ENCODE data around the gene HIPK1. TPM values are rescaled to one million over a fixed set of nuclear protein-coding genes. Genes with fewer than 3 reads are reported as not detected.

Gene HIPK1
- total RNA-seq, 3 donors from 2014 or later (not counting 1 experiment from before 2014, with no cell fraction given), result 238 to 283 (median 261) TPM

DNA sequence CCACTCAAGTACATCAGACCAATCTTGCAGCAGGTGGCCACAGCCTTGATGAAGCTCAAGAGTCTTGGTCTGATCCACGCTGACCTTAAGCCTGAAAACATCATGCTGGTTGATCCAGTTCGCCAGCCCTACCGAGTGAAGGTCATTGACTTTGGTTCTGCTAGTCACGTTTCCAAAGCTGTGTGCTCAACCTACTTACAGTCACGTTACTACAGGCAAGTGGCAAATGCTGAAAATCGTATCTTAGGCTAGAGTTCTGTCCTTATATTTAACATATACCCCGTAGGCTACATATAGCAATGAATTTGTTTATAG lies 12.1 kb downstream of the HIPK1 start:
- WGBS (ENCODE audit: insufficient coverage), result 83% methylated on average over 6 of the region's 7 CpGs
- Histone ChIP-seq H3K27ac (ENCODE audit: low read length) (peak overlapping the region; percentile 67), H3K36me3 (ENCODE audit: control insufficient read depth, insufficient read depth, low read length) (peaks cover 36% of the 10 kb centered on the region), H3K4me3 (ENCODE audit: low read length) (no peak overlapping the region), H3K27me3 (ENCODE audit: control insufficient read depth, insufficient read depth, low read length) (no peaks in the 10 kb centered on the region), H3K9me3 (ENCODE audit: control insufficient read depth, insufficient read depth, low read length) (no peaks in the 10 kb centered on the region), H3K4me1 (ENCODE audit: control insufficient read depth, insufficient read depth, low read length) (peaks cover 46% of the 10 kb centered on the region)
- ATAC-seq (no peak), DNase-seq (peak in 1 of 2 donors; percentile 27)
- H3K4me1 Mint-ChIP-seq, result peaks cover 63 to 76% of the 10 kb centered on the region in 2 donors
- TF ChIP-seq, protein P1, sequence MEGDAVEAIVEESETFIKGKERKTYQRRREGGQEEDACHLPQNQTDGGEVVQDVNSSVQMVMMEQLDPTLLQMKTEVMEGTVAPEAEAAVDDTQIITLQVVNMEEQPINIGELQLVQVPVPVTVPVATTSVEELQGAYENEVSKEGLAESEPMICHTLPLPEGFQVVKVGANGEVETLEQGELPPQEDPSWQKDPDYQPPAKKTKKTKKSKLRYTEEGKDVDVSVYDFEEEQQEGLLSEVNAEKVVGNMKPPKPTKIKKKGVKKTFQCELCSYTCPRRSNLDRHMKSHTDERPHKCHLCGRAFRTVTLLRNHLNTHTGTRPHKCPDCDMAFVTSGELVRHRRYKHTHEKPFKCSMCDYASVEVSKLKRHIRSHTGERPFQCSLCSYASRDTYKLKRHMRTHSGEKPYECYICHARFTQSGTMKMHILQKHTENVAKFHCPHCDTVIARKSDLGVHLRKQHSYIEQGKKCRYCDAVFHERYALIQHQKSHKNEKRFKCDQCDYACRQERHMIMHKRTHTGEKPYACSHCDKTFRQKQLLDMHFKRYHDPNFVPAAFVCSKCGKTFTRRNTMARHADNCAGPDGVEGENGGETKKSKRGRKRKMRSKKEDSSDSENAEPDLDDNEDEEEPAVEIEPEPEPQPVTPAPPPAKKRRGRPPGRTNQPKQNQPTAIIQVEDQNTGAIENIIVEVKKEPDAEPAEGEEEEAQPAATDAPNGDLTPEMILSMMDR (IDR thresholded peaks at IDR 0.05), result no peak
- intact Hi-C loops (cut with micrococcal nuclease), result no loop called here
- H3K27me3 Mint-ChIP-seq (ENCODE audit: low read depth in 2 of 2), result no peaks in the 10 kb centered on the region
- H3K27ac Mint-ChIP-seq, result peak overlapping the region; percentile 91 to 99
- H3K36me3 Mint-ChIP-seq, result peaks cover 20% of the 10 kb centered on the region
- no peaks in the 10 kb centered on the region for H3K9me3 Mint-ChIP-seq
- peak overlapping the region; percentile 77 for H3K4me3 Mint-ChIP-seq

DNA sequence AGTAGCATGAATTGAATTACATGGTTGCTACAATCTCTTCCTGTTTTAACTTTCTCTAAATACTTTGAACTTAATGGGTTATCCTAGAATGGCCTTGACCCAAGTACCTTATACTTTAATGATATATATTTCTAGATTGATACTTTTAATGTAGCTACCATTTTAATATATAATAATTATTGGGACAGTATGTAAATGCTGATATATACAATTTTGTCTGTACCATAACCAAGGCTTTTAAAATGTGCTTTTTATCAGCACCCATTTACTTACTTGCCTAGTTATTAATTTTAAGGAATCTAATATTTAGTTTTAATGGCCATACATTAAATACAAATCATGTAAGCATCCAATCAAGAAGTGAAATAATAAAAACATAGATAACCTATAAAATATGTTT lies 13.4 kb downstream of the HIPK1 start:
- H3K27ac ChIP-seq (ENCODE audit: low read length), result no peak overlapping the region
- ATAC-seq (no peak), DNase-seq (no peak)
- H3K36me3 ChIP-seq (ENCODE audit: control insufficient read depth, insufficient read depth, low read length), result peaks cover 36% of the 10 kb centered on the region
- H3K4me1 ChIP-seq (ENCODE audit: control insufficient read depth, insufficient read depth, low read length), result peaks cover 42% of the 10 kb centered on the region
- H3K27me3 ChIP-seq (ENCODE audit: control insufficient read depth, insufficient read depth, low read length), result no peaks in the 10 kb centered on the region
- intact Hi-C loops (cut with micrococcal nuclease), result no loop called here
- H3K4me3 ChIP-seq (ENCODE audit: low read length), result no peak overlapping the region
- TF ChIP-seq, protein P1 (IDR thresholded peaks at IDR 0.05), result no peak
- no peaks in the 10 kb centered on the region for H3K27me3 Mint-ChIP-seq (ENCODE audit: low read depth in 2 of 2)
- H3K4me3 Mint-ChIP-seq, result peak overlapping the region; percentile 35
- peaks cover 71 to 78% of the 10 kb centered on the region in 2 donors for H3K4me1 Mint-ChIP-seq
- peak overlapping the region in 1 of 2 donors; percentile 65 for H3K27ac Mint-ChIP-seq
- H3K9me3 ChIP-seq (ENCODE audit: control insufficient read depth, insufficient read depth, low read length), result no peaks in the 10 kb centered on the region
- H3K9me3 Mint-ChIP-seq, result no peaks in the 10 kb centered on the region
- H3K36me3 Mint-ChIP-seq, result peaks cover 20% of the 10 kb centered on the region

DNA sequence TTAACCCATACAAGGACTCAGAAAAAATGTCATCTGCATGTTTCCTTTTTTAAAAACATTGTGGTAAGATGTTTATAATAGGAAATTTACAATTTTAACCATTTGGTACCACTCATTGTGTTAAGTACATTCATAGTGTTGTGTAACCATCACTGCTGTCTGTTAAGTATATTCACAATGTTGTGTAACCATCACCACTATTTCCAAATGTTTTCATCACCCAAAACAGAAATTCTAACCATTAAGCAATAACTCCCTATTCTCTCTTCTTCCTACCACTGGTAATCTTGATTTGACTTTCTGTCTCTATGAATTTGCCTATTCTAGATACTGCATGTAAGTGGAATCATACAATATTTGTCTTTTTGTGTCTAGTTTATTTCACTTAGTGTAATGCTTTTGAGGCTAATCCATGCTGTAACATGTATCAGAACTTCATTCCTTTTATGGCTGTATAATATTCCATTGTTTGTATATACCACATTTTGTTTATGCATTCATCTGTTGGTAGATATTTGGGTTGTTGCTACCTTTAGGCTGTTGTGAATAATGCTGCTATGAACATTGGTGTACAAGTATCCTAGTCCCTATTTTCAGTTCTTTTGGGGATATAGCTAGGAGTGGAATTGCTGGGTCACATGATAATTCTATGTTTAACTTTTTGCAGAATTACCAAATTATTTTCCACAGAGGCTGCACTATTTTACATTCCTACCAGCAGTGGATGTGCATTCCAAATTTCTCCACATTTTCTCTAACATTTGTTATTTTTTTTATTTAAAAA lies 14.1 kb downstream of the HIPK1 start:
- peaks cover 20% of the 10 kb centered on the region for H3K36me3 Mint-ChIP-seq

More for the DNA sequence above, 14.1 kb downstream of the HIPK1 start:
- ATAC-seq (no peak), DNase-seq (no peak)
- peak overlapping the region in 1 of 2 donors; percentile 55 for H3K27ac Mint-ChIP-seq
- TF ChIP-seq, protein P1 (IDR thresholded peaks at IDR 0.05), result no peak
- intact Hi-C loops (cut with micrococcal nuclease), result no loop called here
- peak overlapping the region; percentile 50 for H3K4me3 Mint-ChIP-seq
- no peaks in the 10 kb centered on the region for H3K9me3 Mint-ChIP-seq
- Histone ChIP-seq H3K27ac (ENCODE audit: low read length) (no peak overlapping the region), H3K27me3 (ENCODE audit: control insufficient read depth, insufficient read depth, low read length) (no peaks in the 10 kb centered on the region), H3K36me3 (ENCODE audit: control insufficient read depth, insufficient read depth, low read length) (peaks cover 36% of the 10 kb centered on the region), H3K4me3 (ENCODE audit: low read length) (no peak overlapping the region), H3K4me1 (ENCODE audit: control insufficient read depth, insufficient read depth, low read length) (peaks cover 37% of the 10 kb centered on the region), H3K9me3 (ENCODE audit: control insufficient read depth, insufficient read depth, low read length) (no peaks in the 10 kb centered on the region)
- no peaks in the 10 kb centered on the region for H3K27me3 Mint-ChIP-seq (ENCODE audit: low read depth in 2 of 2)
- H3K4me1 Mint-ChIP-seq, result peaks cover 71 to 78% of the 10 kb centered on the region in 2 donors

All from natural killer cell (primary cell).